Stimulated activated CD8-positive, alpha-beta memory T cell treated with anti-CD3 and anti-CD28 coated beads, Interleukin-4, amount 100 ng/mL, for 1 hour (primary cell): ENCODE results near the gene DNASE2B.

Source experiments
- DNase-seq, 2 donors: peaks; one replicate each; pipeline ENCODE4 v3.0.0-alpha.2; 2020; ENCODE audit warnings: low read depth in 2 of 2, low spot score in 1 of 2

The DNASE2B gene

GRCh38 chr1:84374991-84375696 lies 23.1 kb upstream of the DNASE2B start:
- DNase-seq = no peak

- DNase-seq = no peak
Measured at GRCh38 chr1:84376000-84376910, 22.0 kb upstream of the DNASE2B start.

GRCh38 chr1:84377480-84378095 lies 20.7 kb upstream of the DNASE2B start:
- no peak for DNase-seq

- DNase-seq = no peak
Measured at GRCh38 chr1:84379138-84379916, 19.0 kb upstream of the DNASE2B start.

GRCh38 chr1:84379917-84380180 lies 18.4 kb upstream of the DNASE2B start:
- DNase-seq = no peak

- DNase-seq = no peak
Measured at GRCh38 chr1:84382127-84382526, 16.2 kb upstream of the DNASE2B start.

- no peak for DNase-seq
Measured at GRCh38 chr1:84385347-84385746, 12.9 kb upstream of the DNASE2B start.

- no peak for DNase-seq
Measured at GRCh38 chr1:84386716-84387479, 11.4 kb upstream of the DNASE2B start.

- no peak for DNase-seq
Measured at GRCh38 chr1:84387480-84388163, 10.7 kb upstream of the DNASE2B start.

GRCh38 chr1:84390226-84390625 lies 8.1 kb upstream of the DNASE2B start:
- DNase-seq = no peak

GRCh38 chr1:84401156-84401555 lies 2.9 kb downstream of the DNASE2B start:
- DNase-seq = no peak

- no peak for DNase-seq
Measured at GRCh38 chr1:84402060-84402459, 3.8 kb downstream of the DNASE2B start.

GRCh38 chr1:84402501-84402900 lies 4.2 kb downstream of the DNASE2B start:
- DNase-seq = no peak

GRCh38 chr1:84403347-84403746 lies 5.1 kb downstream of the DNASE2B start:
- no peak for DNase-seq

GRCh38 chr1:84406346-84406861 lies 8.1 kb downstream of the DNASE2B start:
- DNase-seq = no peak

GRCh38 chr1:84407524-84407923 lies 9.2 kb downstream of the DNASE2B start:
- no peak for DNase-seq

- no peak for DNase-seq
Measured at GRCh38 chr1:84407958-84408422, 9.7 kb downstream of the DNASE2B start.

- no peak for DNase-seq
Measured at GRCh38 chr1:84409888-84410287, 11.6 kb downstream of the DNASE2B start.

GRCh38 chr1:84410328-84411095 lies 12.2 kb downstream of the DNASE2B start:
- no peak for DNase-seq
